H1 (cell line): ENCODE results near the gene GRM8. TPM values are rescaled to one million over a fixed set of nuclear protein-coding genes. Genes with fewer than 3 reads are reported as not detected.

Experiments used
- CTCF ChIA-PET: fragments of 300-600 bp; sonication (Branson Sonifier 250); formaldehyde crosslinking; loops from one replicate; lab custom pipeline; 2021; ENCODE audit not compliant: partially characterized antibody; lab: Charles Lee
- POLR2A ChIA-PET: fragments of 300-600 bp; sonication (Branson Sonifier 250); formaldehyde crosslinking; loops from one replicate; lab custom pipeline; 2021; ENCODE audit warnings: inconsistent platforms; ENCODE audit not compliant: partially characterized antibody; lab: Charles Lee
- DNase-seq, 2 experiments: peaks; one replicate each; pipeline versions ENCODE4 v3.0.0 to v3.0.0-alpha.2; 2010 to 2022; ENCODE audit warnings: low spot score in 2 of 2, low read depth in 1 of 2, mixed read lengths in 1 of 2
- FAIRE-seq: peaks from 2 replicates; lab custom pipeline; 2011; peaks lifted over from hg19 to GRCh38; lab: Jason Lieb, UNC
- H2AFZ ChIP-seq: 2 replicates; pipeline ENCODE4 v1.8.1; 2012; ENCODE audit warnings: low read length, inconsistent platforms
- H2AK5ac ChIP-seq: 2 replicates; pipeline ENCODE4 v1.6.1; 2013; ENCODE audit warnings: low read depth, low read length
- H2BK120ac ChIP-seq: replicated peaks from 2 replicates; pipeline ENCODE3; 2013; ENCODE audit warnings: low read depth, low read length, inconsistent platforms
- H2BK12ac ChIP-seq: 2 replicates; pipeline ENCODE4 v1.6.1; 2013; ENCODE audit warnings: low read depth, low read length
- H2BK15ac ChIP-seq: 2 replicates; pipeline ENCODE4 v1.6.1; 2013; ENCODE audit warnings: low read length
- H2BK20ac ChIP-seq: 2 replicates; pipeline ENCODE4 v1.6.1; 2013; ENCODE audit warnings: low read length
- H2BK5ac ChIP-seq: 2 replicates; pipeline ENCODE4 v1.6.1; 2013; ENCODE audit warnings: low read depth, low read length
- H3K14ac ChIP-seq: 2 replicates; pipeline ENCODE4 v1.6.1; 2013; ENCODE audit warnings: inconsistent platforms; ENCODE audit not compliant: insufficient read length
- H3K18ac ChIP-seq: 2 replicates; pipeline ENCODE4 v1.6.1; 2013; ENCODE audit warnings: low read length; ENCODE audit errors: extremely low read depth
- H3K23ac ChIP-seq: 2 replicates; pipeline ENCODE4 v1.6.1; 2013; ENCODE audit warnings: inconsistent platforms; ENCODE audit not compliant: insufficient read length
- H3K23me2 ChIP-seq: 2 replicates; pipeline ENCODE4 v1.6.1; 2013; ENCODE audit warnings: low read depth, low read length
- H3K27ac ChIP-seq: 2 replicates; pipeline ENCODE4 v1.6.1; 2011; ENCODE audit warnings: low read depth, low read length, inconsistent platforms
- H3K27me3 ChIP-seq, 4 experiments: replicated peaks in 1 of 4; 1 replicate in 1 of 4; 2 replicates in 3 of 4; pipeline versions ENCODE4 v1.6.1 to v1.8.1; 2011 to 2013; ENCODE audit warnings: low read length in 3 of 4, mild to moderate bottlenecking in 3 of 4, inconsistent platforms in 2 of 4, mixed read lengths in 2 of 4, moderate library complexity in 1 of 4; ENCODE audit not compliant: control insufficient read depth in 3 of 4, insufficient read depth in 3 of 4; ENCODE audit errors: extremely low read depth in 1 of 4
- H3K36me3 ChIP-seq, 4 experiments: 2 replicates each; pipeline versions ENCODE4 v1.6.1 to v1.8.1; 2011 to 2013; ENCODE audit warnings: mild to moderate bottlenecking in 4 of 4, low read length in 3 of 4, moderate library complexity in 2 of 4, control low read depth in 1 of 4, inconsistent platforms in 1 of 4; ENCODE audit not compliant: insufficient read depth in 4 of 4, control insufficient read depth in 2 of 4
- H3K4ac ChIP-seq: replicated peaks from 2 replicates; pipeline ENCODE3; 2013; ENCODE audit warnings: low read length, low read depth, mixed read lengths, inconsistent platforms; ENCODE audit not compliant: insufficient read length
- H3K4me1 ChIP-seq, 4 experiments: replicated peaks in 1 of 4; 1 replicate in 1 of 4; 2 replicates in 3 of 4; pipeline versions ENCODE4 v1.6.1 to v1.8.1; 2011 to 2013; ENCODE audit warnings: low read length in 3 of 4, inconsistent platforms in 2 of 4, mixed read lengths in 1 of 4; ENCODE audit not compliant: insufficient read depth in 4 of 4, control insufficient read depth in 3 of 4
- H3K4me2 ChIP-seq, 2 experiments: 2 replicates each; pipeline versions ENCODE4 v1.6.1 to v1.8.1; 2011 to 2013; ENCODE audit warnings: low read depth in 2 of 2, low read length in 2 of 2, control low read depth in 1 of 2, inconsistent platforms in 1 of 2, mild to moderate bottlenecking in 1 of 2; ENCODE audit not compliant: insufficient read depth in 1 of 2
- H3K4me3 ChIP-seq, 4 experiments: fragments of 200-600, 300-600 bp in 1 of 4; sonication (generic), shearing (Covaris generic), sonication (Bioruptor Twin) in 1 of 4; 2 replicates each; pipeline versions ENCODE4 v1.5.1 to v1.8.1; 2011 to 2016; ENCODE audit warnings: low read length in 4 of 4, low read depth in 3 of 4, control low read depth in 2 of 4, inconsistent platforms in 2 of 4, mild to moderate bottlenecking in 2 of 4, mixed read lengths in 1 of 4, moderate library complexity in 1 of 4; ENCODE audit not compliant: insufficient read depth in 2 of 4; ENCODE audit errors: extremely low read depth in 1 of 4
- H3K56ac ChIP-seq: replicated peaks from 2 replicates; pipeline ENCODE3; 2013; ENCODE audit warnings: low read depth, mild to moderate bottlenecking, mixed read lengths, low read length, inconsistent platforms; ENCODE audit not compliant: insufficient read length
- H3K79me1 ChIP-seq: 2 replicates; pipeline ENCODE4 v1.6.1; 2013; ENCODE audit warnings: low read depth, low read length, control low read depth
- H3K79me2 ChIP-seq, 2 experiments: 2 replicates each; pipeline versions ENCODE4 v1.6.1 to v1.8.1; 2012 to 2013; ENCODE audit warnings: low read length in 2 of 2, mild to moderate bottlenecking in 2 of 2, inconsistent platforms in 1 of 2; ENCODE audit not compliant: insufficient read depth in 2 of 2, control insufficient read depth in 1 of 2
- H3K9ac ChIP-seq, 4 experiments: replicated peaks in 1 of 4; 1 replicate in 1 of 4; 2 replicates in 3 of 4; pipeline versions ENCODE4 v1.6.1 to v1.8.1; 2011 to 2013; ENCODE audit warnings: low read depth in 3 of 4, low read length in 3 of 4, control low read depth in 2 of 4, mild to moderate bottlenecking in 2 of 4, moderate library complexity in 2 of 4, inconsistent platforms in 1 of 4; ENCODE audit errors: extremely low read depth in 1 of 4
- H3K9me3 ChIP-seq, 2 experiments: 2 replicates each; pipeline versions ENCODE4 v1.6.1 to v1.8.1; 2012 to 2013; ENCODE audit warnings: mild to moderate bottlenecking in 2 of 2, moderate library complexity in 2 of 2, control low read depth in 1 of 2, inconsistent platforms in 1 of 2, low read depth in 1 of 2, low read length in 1 of 2, mixed read lengths in 1 of 2; ENCODE audit not compliant: insufficient read depth in 2 of 2
- H4K20me1 ChIP-seq, 2 experiments: replicated peaks in 1 of 2; 2 replicates each; pipeline versions ENCODE3 to v1.8.1; 2011 to 2013; ENCODE audit warnings: inconsistent platforms in 2 of 2, low read length in 2 of 2, mild to moderate bottlenecking in 1 of 2; ENCODE audit not compliant: insufficient read depth in 2 of 2, control insufficient read depth in 1 of 2
- H4K5ac ChIP-seq: 2 replicates; pipeline ENCODE4 v1.6.1; 2013; ENCODE audit warnings: low read length, low read depth, mixed read lengths, inconsistent platforms; ENCODE audit not compliant: insufficient read length
- H4K8ac ChIP-seq: 2 replicates; pipeline ENCODE4 v1.8.0; 2013; ENCODE audit warnings: mild to moderate bottlenecking, moderate library complexity, low read length, inconsistent platforms; ENCODE audit not compliant: insufficient read depth; ENCODE audit errors: extremely low read depth
- H4K91ac ChIP-seq: replicated peaks from 2 replicates; pipeline ENCODE3; 2013; ENCODE audit warnings: low read length, mixed read lengths, inconsistent platforms; ENCODE audit not compliant: insufficient read length
- ATF3 ChIP-seq: IDR thresholded peaks from 2 replicates; pipeline ENCODE4 v1.6.1; 2011; ENCODE audit warnings: low read depth, mild to moderate bottlenecking, low read length; ENCODE audit not compliant: insufficient read depth
- CBX5 ChIP-seq: fragments of 300-800, 300-1000 bp; sonication (generic); IDR thresholded peaks from 2 replicates; pipeline ENCODE4 v1.7.1; 2016; ENCODE audit warnings: antibody characterized with exemption, low read length, low read depth
- CEBPB ChIP-seq: IDR thresholded peaks from 2 replicates; pipeline ENCODE4 v1.6.1; 2012; ENCODE audit warnings: low read depth, low read length
- JUND ChIP-seq: IDR thresholded peaks from 2 replicates; pipeline ENCODE4 v1.6.1; 2011; ENCODE audit warnings: mild to moderate bottlenecking, improper control_type of control experiment, low read length
- KDM1A ChIP-seq: fragments of 200-600, 300-600 bp; sonication (generic); IDR thresholded peaks from 2 replicates; pipeline ENCODE4 v1.7.1; 2016; ENCODE audit warnings: mild to moderate bottlenecking, low read length, borderline replicate concordance
- PHF8 ChIP-seq: fragments of 200-600 bp; sonication (generic); conservative IDR thresholded peaks from 2 replicates; pipeline ENCODE4 v1.7.1; 2012; ENCODE audit warnings: low read depth, mild to moderate bottlenecking, inconsistent platforms, low read length, moderate library complexity
- POLR2A ChIP-seq, 2 experiments: IDR thresholded peaks; 1 replicate in 1 of 2; 2 replicates in 1 of 2; pipeline ENCODE4 v1.6.1; 2011; ENCODE audit warnings: low read depth in 2 of 2, low read length in 2 of 2, mild to moderate bottlenecking in 2 of 2; ENCODE audit errors: control extremely low read depth in 1 of 2
- POU5F1 ChIP-seq: IDR thresholded peaks from 2 replicates; pipeline ENCODE4 v1.6.1; 2011; ENCODE audit warnings: low read depth, mild to moderate bottlenecking, low read length, moderate library complexity
- RBBP5 ChIP-seq: IDR thresholded peaks from 2 replicates; pipeline ENCODE4 v1.7.1; 2012; ENCODE audit warnings: low read depth, mild to moderate bottlenecking, inconsistent platforms, low read length, moderate library complexity, borderline replicate concordance
- RFX5 ChIP-seq: IDR thresholded peaks from 2 replicates; pipeline ENCODE4 v1.6.1; 2011; ENCODE audit warnings: low read depth, low read length, improper control_type of control experiment, borderline replicate concordance
- WGBS, 2 experiments: shearing (Covaris generic) in 1 of 2; methylation state at CpG; one replicate each; pipeline versions ENCODE4 v1.1.6 to v1.1.7; 2013 to 2015; ENCODE audit warnings: low lambda C conversion rate in 2 of 2, mixed read lengths in 2 of 2, inconsistent platforms in 1 of 2, low coverage in 1 of 2, missing lambda C conversion rate in 1 of 2; ENCODE audit not compliant: insufficient replicate concordance in 2 of 2, insufficient coverage in 1 of 2, insufficient read length in 1 of 2; ENCODE audit errors: extremely low coverage in 1 of 2, missing lambda C conversion rate in 1 of 2; 5-methylcytosine and 5-hydroxymethylcytosine counted together
- polyA plus RNA-seq, 7 experiments: library from polyadenylated mRNA; depleted of rRNA in 3 of 7; stranded (reverse) in 5 of 7; unstranded in 2 of 7; fragments of >200 nt in 5 of 7; fragments of 200-250 nt in 2 of 7; gene quantifications; 1 replicate in 5 of 7; 2 replicates in 1 of 7; 4 replicates in 1 of 7; pipeline versions ENCODE4 v1.2.1 to v1.2.3, GENCODE V29; 2011 to 2013; ENCODE audit warnings: missing spikeins in 2 of 7, mixed read lengths in 2 of 7
- total RNA-seq: library from RNA; stranded (reverse); fragmentation: NEBNext Ultra II Directional; extraction: Animal tissue kit (Norgen Biotek cat#: 25700); gene quantifications from 2 replicates; pipeline ENCODE4 v1.2.1, GENCODE V29; 2021

Gene GRM8
- total and polyA plus RNA-seq, 2 of the 8 experiments (the other 6 are each of a cell fraction or from before 2014, with no cell fraction given), result 2.6 to 2.8 TPM

GRCh38 chr7:126690848-126691751 lies 561.6 kb downstream of the GRM8 start:
- H3K4me1 ChIP-seq, result peaks cover 5 to 7% (median 7%) of the 10 kb centered on the region in 4 experiments; a peak in 6 of 7 replicates
- no peak overlapping the region for H3K9ac ChIP-seq
- no peak overlapping the region for H3K4ac ChIP-seq
- H3K14ac ChIP-seq, result no peak overlapping the region
- no peak for DNase-seq
- H3K27ac ChIP-seq, result no peak overlapping the region
- TF ChIP-seq RFX5 (no peak), ATF3 (no peak), POLR2A (IDR thresholded peaks at IDR 0.05; ENCODE audit: control extremely low read depth in 1 of 2, low read depth in 2 of 2, low read length in 2 of 2) (no peak), KDM1A (no peak), CEBPB (no peak), JUND (no peak), CBX5 (no peak), PHF8 (no peak), POU5F1 (no peak), RBBP5 (no peak)
- POLR2A ChIA-PET, result no interaction called here
- H3K4me2 ChIP-seq, result 0 out of 4 replicates have a peak overlapping the region, but pooled peaks of 1 of the 2 experiments have one; percentile 17
- H2BK120ac ChIP-seq, result no peak overlapping the region
- no peaks in the 10 kb centered on the region for H3K27me3 ChIP-seq
- H2BK12ac ChIP-seq, result no peak overlapping the region
- no peak for FAIRE-seq
- H2AK5ac ChIP-seq, result no peak overlapping the region
- H2BK20ac ChIP-seq, result no peak overlapping the region
- H3K23ac ChIP-seq, result no peak overlapping the region
- H2AFZ ChIP-seq, result peak overlapping the region; percentile 39; the same call in 1 of the 2 replicates
- CTCF ChIA-PET, result interaction anchor here (0.9 to 2.2 kb wide), 2 partner anchors 12 to 75 kb away, joined by 3 to 7 read pairs; no protein-coding TSS in a partner anchor
- peak overlapping the region; percentile 38 for H4K91ac ChIP-seq
- H3K23me2 ChIP-seq, result no peaks in the 10 kb centered on the region
- no peak overlapping the region for H3K56ac ChIP-seq
- 86% methylated on average over 11 of the region's 11 CpGs; no CpG with 5 or more reads in 1 of the 2 experiments for WGBS, 2 experiments
- no peak overlapping the region for H3K4me3 ChIP-seq
- H3K79me2 ChIP-seq, result no peaks in the 10 kb centered on the region
- H3K36me3 ChIP-seq, result no peaks in the 10 kb centered on the region
- no peak overlapping the region for H4K5ac ChIP-seq
- H2BK5ac ChIP-seq, result no peak overlapping the region
- no peaks in the 10 kb centered on the region for H4K20me1 ChIP-seq
- no peak overlapping the region for H2BK15ac ChIP-seq
- no peaks in the 10 kb centered on the region for H3K79me1 ChIP-seq
- no peak overlapping the region; the same call in 1 of the 2 replicates for H3K18ac ChIP-seq
- H4K8ac ChIP-seq, result no peak overlapping the region
- no peaks in the 10 kb centered on the region for H3K9me3 ChIP-seq
